Measurements from ENCODE around the gene KLF12. TPM values are rescaled to one million over a fixed set of nuclear protein-coding genes. Genes with fewer than 3 reads are reported as not detected.
A peak's percentile ranks its signal among the peaks of the same experiment; 100 is the strongest.

Gene KLF12
- 10 to 100 TPM; 17.1 to 19.6 TPM for total RNA-seq

- ATAC-seq: peak; percentile 74
- Mint-ChIP-seq H3K9me3 (no peaks in the 10 kb centered on the region), H3K27ac (peak within 1 kb of the TSS; percentile 99), H3K4me1 (ENCODE audit: low read depth) (peaks cover 30% of the 10 kb centered on the region), H3K27me3 (no peaks in the 10 kb centered on the region), H3K4me3 (peak within 1 kb of the TSS; percentile 91), H3K36me3 (ENCODE audit: low read depth) (peaks cover 2% of the 10 kb centered on the region)
- ChIA-PET CTCF (interaction anchor here (0.9 kb wide), 1 partner anchor 66 kb away, joined by 3 read pairs; no protein-coding TSS in a partner anchor), POLR2A (interaction anchor here (0.6 to 3.0 kb wide), 19 partner anchors 9 to 191 kb away, joined by 3 to 28 read pairs (median 4); no protein-coding TSS in a partner anchor)
- intact Hi-C loops (cut with micrococcal nuclease): loop anchor here (5.0 to 10.0 kb wide), 8 partner anchors 42 to 1191 kb away; no protein-coding TSS in a partner anchor
- no peak for TF ChIP-seq CTCF (IDR thresholded peaks at IDR 0.05)
- peak; percentile 98 for DNase-seq
These were observed at the start of gene KLF12 for GRCh38 chr13:74134221-74134776. KLF12 (minus strand) TSS chr13:74134404.

DNA sequence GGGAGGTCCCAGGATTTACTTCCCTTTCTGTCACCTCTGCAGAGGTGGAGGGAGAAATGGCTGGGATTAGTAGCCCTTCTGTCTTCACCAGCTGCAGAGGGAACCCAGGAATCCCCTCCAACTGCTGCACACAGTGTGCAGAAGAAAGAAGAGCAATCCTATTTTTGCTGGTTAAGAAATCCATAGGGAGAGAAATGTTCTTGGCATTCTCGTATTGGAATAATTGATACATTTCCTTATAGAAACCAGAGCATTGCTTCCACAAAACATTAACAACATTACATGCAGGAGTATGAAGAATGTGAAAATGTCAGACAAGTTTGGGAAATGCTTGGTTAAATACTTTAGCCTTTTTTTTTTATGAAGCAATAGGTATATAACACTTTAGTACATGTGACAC lies 48.3 kb upstream of the KLF12 start:
- Mint-ChIP-seq H3K4me1 (ENCODE audit: low read depth) (no peaks in the 10 kb centered on the region), H3K9me3 (no peaks in the 10 kb centered on the region), H3K27ac (no peak overlapping the region), H3K36me3 (ENCODE audit: low read depth) (no peaks in the 10 kb centered on the region), H3K4me3 (no peak overlapping the region), H3K27me3 (no peaks in the 10 kb centered on the region)
- intact Hi-C loops (cut with micrococcal nuclease): no loop called here
- ATAC-seq (no peak), DNase-seq (no peak)
- CTCF ChIA-PET: no interaction called here
- POLR2A ChIA-PET: no interaction called here
- TF ChIP-seq CTCF (IDR thresholded peaks at IDR 0.05): no peak

- H3K9me3 Mint-ChIP-seq: no peaks in the 10 kb centered on the region
- H3K36me3 Mint-ChIP-seq (ENCODE audit: low read depth): no peaks in the 10 kb centered on the region
- no peak for TF ChIP-seq CTCF (IDR thresholded peaks at IDR 0.05)
- DNase-seq: no peak
- H3K4me3 Mint-ChIP-seq: no peak overlapping the region
- intact Hi-C loops (cut with micrococcal nuclease): no loop called here
- H3K4me1 Mint-ChIP-seq (ENCODE audit: low read depth): peaks cover 5% of the 10 kb centered on the region
- ATAC-seq: no peak
- POLR2A ChIA-PET: no interaction called here
- CTCF ChIA-PET: no interaction called here
- no peak overlapping the region for H3K27ac Mint-ChIP-seq
- no peaks in the 10 kb centered on the region for H3K27me3 Mint-ChIP-seq
These were observed 40.6 kb upstream of the KLF12 start for GRCh38 chr13:74174810-74175209.

GRCh38 chr13:74173822-74174221 lies 39.6 kb upstream of the KLF12 start:
- H3K9me3 Mint-ChIP-seq: no peaks in the 10 kb centered on the region
- intact Hi-C loops (cut with micrococcal nuclease): no loop called here
- TF ChIP-seq CTCF (IDR thresholded peaks at IDR 0.05): no peak
- ChIA-PET POLR2A (no interaction called here), CTCF (no interaction called here)
- no peaks in the 10 kb centered on the region for H3K27me3 Mint-ChIP-seq
- no peak overlapping the region for H3K4me3 Mint-ChIP-seq
- no peak overlapping the region for H3K27ac Mint-ChIP-seq
- no peaks in the 10 kb centered on the region for H3K36me3 Mint-ChIP-seq (ENCODE audit: low read depth)
- H3K4me1 Mint-ChIP-seq (ENCODE audit: low read depth): peaks cover 5% of the 10 kb centered on the region
- DNase-seq: no peak
- no peak for ATAC-seq

DNA sequence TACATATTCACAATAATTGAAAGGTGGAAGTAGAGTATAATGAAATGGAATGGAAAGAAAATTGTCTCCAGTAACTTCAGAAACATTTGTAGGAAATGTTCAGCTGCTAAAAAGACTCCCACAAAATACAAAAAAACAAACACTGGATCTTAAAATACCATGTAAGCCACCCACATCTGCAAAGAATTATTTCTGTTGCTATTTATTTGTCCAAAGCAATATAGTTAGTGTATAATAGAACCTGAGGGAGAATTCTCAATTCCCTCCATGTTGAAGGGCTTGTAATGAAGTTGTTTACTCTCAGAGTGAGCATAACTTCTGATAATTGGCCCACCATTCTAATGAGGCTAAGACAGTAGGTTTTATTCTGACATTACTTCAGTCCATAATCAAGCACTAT lies 37.4 kb upstream of the KLF12 start:
- ATAC-seq: no peak

More for the DNA sequence above, 37.4 kb upstream of the KLF12 start:
- Mint-ChIP-seq H3K27me3 (no peaks in the 10 kb centered on the region), H3K4me1 (ENCODE audit: low read depth) (peaks cover 5% of the 10 kb centered on the region), H3K36me3 (ENCODE audit: low read depth) (no peaks in the 10 kb centered on the region), H3K4me3 (no peak overlapping the region), H3K27ac (no peak overlapping the region), H3K9me3 (no peaks in the 10 kb centered on the region)
- intact Hi-C loops (cut with micrococcal nuclease): no loop called here
- ChIA-PET CTCF (no interaction called here), POLR2A (interaction anchor here (1.2 kb wide), 1 partner anchor 422 kb away, joined by 3 read pairs; no protein-coding TSS in a partner anchor)
- DNase-seq: no peak
- no peak for TF ChIP-seq CTCF (IDR thresholded peaks at IDR 0.05)

Measured in activated CD8-positive, alpha-beta T cell treated with anti-CD3 and anti-CD28 coated beads for 36 hours (primary cell).